ENCODE measurements around the gene PDE7B.
"Not testable (repeated sequence)": the region's sequence is repeated elsewhere in the genome, so short reads cannot be mapped to it uniquely, and the experiment has no call there.

Gene PDE7B

DNA sequence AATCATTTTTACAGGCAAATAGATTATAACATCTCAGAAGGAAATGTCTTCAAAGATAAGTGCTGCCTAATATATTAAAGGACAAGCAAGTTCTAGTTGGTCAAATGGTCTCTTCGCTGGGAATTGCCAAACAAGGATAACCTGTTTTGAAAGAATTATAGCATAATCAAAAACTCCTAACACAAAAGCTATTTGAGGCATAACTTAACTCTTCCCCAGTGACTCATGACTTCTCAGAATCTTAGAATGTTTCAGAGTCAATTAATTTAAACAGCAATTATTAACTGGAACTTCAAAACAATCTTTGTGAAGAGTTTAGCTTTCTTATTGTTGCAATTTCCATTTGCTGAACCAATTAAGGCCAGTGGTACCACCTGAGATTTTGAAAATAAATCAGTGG lies 272.0 kb downstream of the PDE7B start:
- DNase-seq, result no peak

- DNase-seq, result no peak
Measured at GRCh38 chr6:136125585-136125984, 274.1 kb downstream of the PDE7B start.

DNA sequence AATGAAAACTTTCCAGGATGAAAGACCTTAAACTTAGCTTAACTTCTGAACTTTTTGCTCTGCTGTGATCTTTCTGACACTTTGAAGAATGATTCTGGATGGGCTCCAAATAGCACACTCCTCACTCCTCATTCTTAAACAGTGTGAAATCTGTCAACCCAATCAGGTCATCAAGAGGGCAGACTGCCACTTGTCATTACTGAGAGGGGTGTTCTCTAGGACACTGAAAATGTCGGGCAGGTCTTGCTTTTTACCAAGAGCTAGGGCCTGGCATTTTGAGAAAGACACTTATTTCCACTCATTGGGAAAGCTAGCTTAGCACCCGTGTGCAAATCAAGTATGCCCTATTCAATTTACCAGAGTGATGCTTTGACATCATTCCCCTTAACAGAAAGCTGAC lies 276.4 kb downstream of the PDE7B start:
- no peak for DNase-seq

- no peak for DNase-seq
Measured at GRCh38 chr6:136129365-136129764, 277.9 kb downstream of the PDE7B start.

- no peak for DNase-seq
Measured at GRCh38 chr6:136134268-136134667, 282.8 kb downstream of the PDE7B start.

DNA sequence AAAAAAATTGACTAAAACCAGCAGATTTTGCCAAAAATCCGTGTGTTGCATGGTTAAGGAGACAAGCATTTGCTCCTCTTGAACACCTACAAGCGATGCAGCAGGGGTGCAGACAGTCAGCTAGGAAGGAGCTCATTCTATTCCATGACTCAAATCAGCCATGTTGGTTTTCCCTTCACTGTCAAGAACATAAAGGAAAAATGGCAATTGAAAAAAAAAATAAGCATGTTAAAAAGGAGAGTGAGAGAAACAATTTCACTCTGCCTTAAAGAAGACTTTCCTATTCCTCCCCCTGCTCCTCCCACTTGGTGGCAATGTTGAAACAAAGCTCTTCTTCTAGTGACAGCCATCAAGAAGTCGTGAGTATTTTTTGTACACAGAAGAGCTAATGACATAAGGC lies 283.2 kb downstream of the PDE7B start:
- no peak for DNase-seq

GRCh38 chr6:136136274-136136673 lies 284.8 kb downstream of the PDE7B start:
- DNase-seq, result no peak

DNA sequence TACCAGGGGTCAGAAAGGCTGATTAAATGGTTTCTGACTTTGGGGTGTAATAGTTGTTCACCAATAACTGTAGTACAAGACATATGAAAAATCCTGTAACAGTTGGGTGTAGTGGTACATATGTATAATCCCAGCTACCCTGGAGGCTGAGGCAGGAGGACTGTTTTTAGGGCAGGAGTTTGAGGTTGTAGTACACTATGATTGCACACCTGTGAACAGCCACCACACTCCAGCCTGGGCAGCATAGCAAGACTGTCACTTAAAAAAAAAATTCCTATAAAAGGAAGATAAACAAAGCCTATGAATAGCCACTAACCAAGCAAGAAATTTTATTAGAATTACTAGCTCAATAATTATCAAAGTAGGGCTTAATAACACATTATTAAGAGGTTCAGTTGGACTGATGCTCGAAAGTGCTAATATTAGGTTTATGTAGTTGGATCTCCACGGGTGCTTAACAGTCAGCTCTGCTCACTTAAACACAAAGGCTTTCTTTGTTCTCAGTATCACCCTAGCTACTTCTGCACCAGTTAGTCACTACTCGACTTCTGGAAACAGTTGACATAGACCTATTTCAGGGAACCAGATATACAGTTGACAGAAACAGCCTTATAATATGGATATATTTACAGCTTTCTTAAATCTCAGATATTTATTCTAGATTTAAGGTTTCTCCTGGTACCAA lies 285.6 kb downstream of the PDE7B start:
- no peak for DNase-seq

- no peak for DNase-seq
Measured at GRCh38 chr6:136137739-136138402, 286.4 kb downstream of the PDE7B start.

GRCh38 chr6:136139111-136139510 lies 287.6 kb downstream of the PDE7B start:
- not testable (repeated sequence) for DNase-seq

DNA sequence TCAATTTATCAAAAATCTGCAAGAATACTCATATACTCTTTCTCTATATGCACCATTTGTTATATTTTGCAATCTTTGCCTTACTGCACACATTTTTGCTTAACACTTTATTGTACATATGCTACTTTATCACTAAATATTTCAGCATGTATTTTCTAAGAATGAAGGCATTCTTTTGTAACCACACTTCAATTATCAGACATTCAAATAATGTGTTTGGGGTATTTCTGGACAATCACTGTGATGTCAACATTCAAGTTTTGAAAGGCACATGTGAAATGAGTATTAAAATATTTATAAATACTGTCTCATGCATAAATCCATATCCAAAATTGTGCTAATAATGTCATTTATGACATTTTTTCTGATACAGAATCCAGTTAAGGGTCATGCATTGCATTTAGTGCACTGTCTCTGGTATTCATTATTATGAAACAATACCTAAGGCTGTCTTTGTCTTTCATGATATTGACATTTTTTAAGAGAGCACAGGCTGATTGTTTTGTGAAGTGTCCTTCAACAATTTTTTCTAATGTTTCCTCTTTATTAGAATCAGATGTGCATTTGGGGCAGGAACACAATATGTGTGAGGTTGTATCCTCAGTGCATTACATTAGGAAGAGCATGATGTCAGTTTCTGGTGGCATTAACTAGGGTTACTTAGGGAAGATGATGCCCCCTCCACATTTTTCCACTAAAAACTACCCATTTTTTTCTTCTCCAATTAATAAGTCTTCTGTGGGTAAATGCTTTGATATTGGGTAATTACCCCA lies 292.9 kb downstream of the PDE7B start:
- DNase-seq, result no peak

GRCh38 chr6:136146130-136146529 lies 294.6 kb downstream of the PDE7B start:
- no peak for DNase-seq

- DNase-seq, result no peak
Measured at GRCh38 chr6:136147342-136147741, 295.8 kb downstream of the PDE7B start.

DNA sequence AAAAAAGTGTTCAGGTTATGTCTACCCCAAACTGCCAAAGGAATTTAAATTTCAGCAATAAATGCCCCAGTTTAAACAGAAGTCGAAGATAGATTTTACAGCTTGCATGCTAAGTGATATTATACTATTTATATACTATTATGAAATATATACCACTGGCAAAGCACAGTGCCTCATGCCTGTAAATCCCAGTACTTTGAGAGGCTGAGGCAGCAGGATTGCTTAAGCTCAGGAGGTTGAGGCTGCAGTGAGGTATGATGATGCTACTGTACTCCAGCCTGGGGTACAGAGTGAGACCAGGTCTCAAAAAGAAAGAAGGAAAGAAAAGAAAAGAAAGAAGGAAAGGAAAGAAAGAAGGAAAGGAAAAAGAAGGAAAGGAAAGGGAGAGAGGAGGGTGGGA lies 296.6 kb downstream of the PDE7B start:
- no peak for DNase-seq

DNA sequence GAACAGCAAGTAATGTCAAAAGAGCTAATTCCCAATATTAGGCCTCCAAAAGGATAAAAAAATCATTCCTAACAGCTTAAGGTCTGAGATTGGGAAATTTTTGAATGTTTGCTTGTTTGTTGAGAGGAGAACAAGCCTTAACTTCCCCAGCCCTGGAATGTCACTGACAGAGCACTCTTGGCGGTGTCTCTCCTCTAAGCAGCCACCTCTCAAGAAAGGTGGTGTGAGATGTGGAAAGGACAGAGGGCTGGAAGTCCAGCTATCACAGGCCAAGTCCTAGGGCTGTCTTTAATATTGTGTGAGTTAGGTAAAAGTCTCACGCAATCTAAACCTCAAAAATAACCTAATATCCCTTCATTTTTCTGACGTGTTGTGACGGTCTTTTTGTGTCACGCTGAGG lies 297.0 kb downstream of the PDE7B start:
- no peak for DNase-seq

- DNase-seq, result no peak
Measured at GRCh38 chr6:136149311-136149710, 297.8 kb downstream of the PDE7B start.

GRCh38 chr6:136150961-136151360 lies 299.5 kb downstream of the PDE7B start:
- no peak for DNase-seq

- no peak for DNase-seq
Measured at GRCh38 chr6:136153707-136154375, 302.3 kb downstream of the PDE7B start.

- DNase-seq, result no peak
Measured at GRCh38 chr6:136155191-136155590, 303.7 kb downstream of the PDE7B start.

GRCh38 chr6:136157743-136158142 lies 306.2 kb downstream of the PDE7B start:
- no peak for DNase-seq

GRCh38 chr6:136158387-136158821 lies 306.9 kb downstream of the PDE7B start:
- DNase-seq, result no peak

- no peak for DNase-seq
Measured at GRCh38 chr6:136158971-136159370, 307.5 kb downstream of the PDE7B start.

DNA sequence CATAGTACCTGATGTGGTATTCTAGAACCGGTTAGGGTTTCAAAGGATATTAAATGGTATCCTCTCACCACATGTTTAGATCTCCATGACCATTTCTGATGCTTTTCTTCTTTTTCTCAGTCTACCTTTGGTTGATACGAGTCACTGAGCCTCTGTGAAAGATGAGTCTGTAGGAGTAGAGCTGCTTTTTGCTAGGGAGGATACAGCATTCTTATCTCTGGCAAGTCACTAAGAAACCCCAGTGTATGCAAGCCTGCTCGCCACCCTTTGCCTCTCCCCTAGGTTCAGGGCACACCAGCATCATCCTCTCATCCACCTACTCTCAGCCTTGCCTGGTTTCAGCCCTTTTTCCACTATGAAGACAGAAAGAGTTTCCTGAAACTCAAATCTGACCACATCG lies 308.7 kb downstream of the PDE7B start:
- DNase-seq, result peak in 1 of 2 experiments; percentile 26
